Ovary (tissue), 9 donors: ENCODE results near the gene CMA1. TPM values are rescaled to one million over a fixed set of nuclear protein-coding genes. Genes with fewer than 3 reads are reported as not detected.

Experiments
- DNase-seq, 5 donors: peaks; one replicate each; pipeline ENCODE4 v3.0.0-alpha.2; 2019 to 2020
- H3K27ac ChIP-seq, 2 donors: fragments of 200-600 bp; one replicate each; pipeline versions ENCODE4 v1.5.1 to v1.8.0; 2019 to 2022
- H3K27me3 ChIP-seq: fragments of 200-600 bp; one replicate; pipeline ENCODE4 v1.8.0; 2022
- H3K36me3 ChIP-seq: fragments of 200-600 bp; sonication (generic); one replicate; pipeline ENCODE4 v1.5.1; 2019
- H3K4me1 ChIP-seq: one replicate; pipeline ENCODE4 v1.8.1; 2013; ENCODE audit warnings: mild to moderate bottlenecking, moderate library complexity; ENCODE audit not compliant: insufficient read depth
- H3K4me3 ChIP-seq: fragments of 200-600 bp; sonication (generic); one replicate; pipeline ENCODE4 v1.5.1; 2017
- H3K9me3 ChIP-seq, 2 donors: fragments of 200-600 bp in 1 of 2; sonication (generic) in 1 of 2; one replicate each; pipeline versions ENCODE4 v1.5.1 to v1.8.1; 2013 to 2019; ENCODE audit warnings: mild to moderate bottlenecking in 1 of 2, moderate library complexity in 1 of 2
- CTCF ChIP-seq, 3 donors: fragments of 450-650 bp in 2 of 3; fragments of 200-600 bp in 1 of 3; IDR thresholded peaks; one replicate each; pipeline versions ENCODE4 v1.5.1 to v1.8.0; 2016 to 2022; ENCODE audit warnings: antibody characterized with exemption in 3 of 3, mild to moderate bottlenecking in 1 of 3
- EP300 ChIP-seq: sonication (generic); formaldehyde crosslinking; IDR thresholded peaks from one replicate; pipeline ENCODE4 v1.6.1; 2017; ENCODE audit warnings: antibody characterized with exemption
- POLR2A ChIP-seq: fragments of 450-650 bp; IDR thresholded peaks from one replicate; pipeline ENCODE4 v1.6.1; 2017; ENCODE audit warnings: antibody characterized with exemption, mild to moderate bottlenecking, moderate library complexity
- WGBS, 3 donors: extraction: QIAGEN DNeasy Blood & Tissue Kit in 1 of 3; methylation state at CpG; one replicate each; pipeline versions ENCODE4 v1.1.5 to v1.1.7; 2013 to 2017; 5-methylcytosine and 5-hydroxymethylcytosine counted together
- intact Hi-C, 4 donors: fragments of 100-400 bp; cut with DNase I; formaldehyde crosslinking; loops; one replicate each; pipeline versions ENCODE4 v1.11.0 to v1.15.1; 2022 to 2023
- polyA plus RNA-seq, 2 donors: library from polyadenylated mRNA; stranded (reverse); fragments of 200-250 nt in 1 of 2; fragments of 350-450 nt in 1 of 2; fragmentation: Illumina TruSeq in 1 of 2; extraction: RNeasy Lipid Tissue Mini Kit (QIAGEN cat#74804) in 1 of 2; gene quantifications; one replicate each; pipeline ENCODE4 v1.2.3, GENCODE V29; 2013 to 2014
- total RNA-seq, 7 donors: library from RNA; depleted of rRNA in 2 of 7; stranded (reverse); fragments of >200 nt in 2 of 7; fragmentation: NEBNext Ultra II Directional in 3 of 7; extraction: Animal tissue kit (Norgen Biotek cat#: 25700) in 3 of 7; gene quantifications; one replicate each; pipeline versions ENCODE4 v1.1.0 to v1.2.4, GENCODE V29; 2016 to 2023
- donor health status: DM: no; HTN: no; CAD: no; lungs with moderate emphysema.
- donor health status: DM: no; HTN: no; CAD: no.
- donor health status: Bipolar disorder and iron deficiency.
- donor health status: DM: yes; HTN: yes; CAD: no.
- donor health status: DM: no; HTN: no; CAD: no.
- donor health status: DM: yes; HTN: yes; CAD: no.

Gene CMA1
- total and polyA plus RNA-seq, 9 donors = 0.27 to 4.6 (median 0.50) TPM; not detected in 5

GRCh38 chr14:24465805-24466204 lies 42.3 kb downstream of the CMA1 start:
- DNase-seq = no peak
- 91 to 92% (median 92%) methylated on average over 3 of the region's 3 CpGs for WGBS, 3 donors
- H3K4me1 ChIP-seq = no peaks in the 10 kb centered on the region
- H3K27me3 ChIP-seq = no peaks in the 10 kb centered on the region
- TF ChIP-seq CTCF (IDR thresholded peaks at IDR 0.05) (no peak), EP300 (no peak), POLR2A (no peak)
- no peak overlapping the region for H3K4me3 ChIP-seq
- no peaks in the 10 kb centered on the region for H3K36me3 ChIP-seq
- no peaks in the 10 kb centered on the region for H3K9me3 ChIP-seq
- H3K27ac ChIP-seq = no peak overlapping the region
- intact Hi-C loops = no loop called here

- no peaks in the 10 kb centered on the region for H3K36me3 ChIP-seq
- intact Hi-C loops = no loop called here
- no peaks in the 10 kb centered on the region for H3K9me3 ChIP-seq
- H3K4me3 ChIP-seq = no peak overlapping the region
- DNase-seq = no peak
- H3K27ac ChIP-seq = no peak overlapping the region
- H3K4me1 ChIP-seq = no peaks in the 10 kb centered on the region
- WGBS, 3 donors = 94 to 97% (median 96%) methylated on average over 3 of the region's 3 CpGs
- TF ChIP-seq POLR2A (no peak), EP300 (no peak), CTCF (IDR thresholded peaks at IDR 0.05) (no peak)
- H3K27me3 ChIP-seq = no peaks in the 10 kb centered on the region
Measured at GRCh38 chr14:24465368-24465767, 42.7 kb downstream of the CMA1 start.

GRCh38 chr14:24463884-24464785 lies 43.9 kb downstream of the CMA1 start:
- no peak overlapping the region for H3K27ac ChIP-seq
- intact Hi-C loops = no loop called here
- no peaks in the 10 kb centered on the region for H3K4me1 ChIP-seq
- H3K27me3 ChIP-seq = no peaks in the 10 kb centered on the region
- DNase-seq = no peak
- H3K36me3 ChIP-seq = no peaks in the 10 kb centered on the region
- 85 to 92% (median 86%) methylated on average over 4 of the region's 4 CpGs for WGBS, 3 donors
- no peak for TF ChIP-seq POLR2A
- no peak for TF ChIP-seq CTCF (IDR thresholded peaks at IDR 0.05)
- no peak for TF ChIP-seq EP300
- no peaks in the 10 kb centered on the region for H3K9me3 ChIP-seq
- H3K4me3 ChIP-seq = no peak overlapping the region

GRCh38 chr14:24463017-24463883 lies 44.8 kb downstream of the CMA1 start:
- H3K27ac ChIP-seq = no peak overlapping the region
- H3K9me3 ChIP-seq = no peaks in the 10 kb centered on the region
- intact Hi-C loops = no loop called here
- 68 to 86% (median 70%) methylated on average over 5 of the region's 5 CpGs for WGBS, 3 donors
- H3K27me3 ChIP-seq = no peaks in the 10 kb centered on the region
- no peak for DNase-seq
- H3K4me1 ChIP-seq = no peaks in the 10 kb centered on the region
- no peaks in the 10 kb centered on the region for H3K36me3 ChIP-seq
- TF ChIP-seq CTCF (IDR thresholded peaks at IDR 0.05) (no peak), POLR2A (no peak), EP300 (no peak)
- no peak overlapping the region for H3K4me3 ChIP-seq
